IMR-90 (cell line): ENCODE measurements around the gene SMLR1.

ENCODE experiments used
- CTCF ChIP-seq: conservative IDR thresholded peaks from 2 replicates; pipeline ENCODE4 v1.5.1; 2012; ENCODE audit warnings: mild to moderate bottlenecking, low read depth, low read length, improper control_type of control experiment
- MAFK ChIP-seq: IDR thresholded peaks from 2 replicates; pipeline ENCODE4 v1.6.1; 2012; ENCODE audit warnings: low read depth, low read length, improper control_type of control experiment
- POLR2A ChIP-seq: IDR thresholded peaks from 2 replicates; pipeline ENCODE4 v1.6.1; 2012; ENCODE audit warnings: mild to moderate bottlenecking, low read depth, low read length
- RAD21 ChIP-seq: IDR thresholded peaks from 2 replicates; pipeline ENCODE4 v1.6.1; 2012; ENCODE audit warnings: low read length, improper control_type of control experiment
- RFX5 ChIP-seq: IDR thresholded peaks from 2 replicates; pipeline ENCODE4 v1.8.0; 2012; ENCODE audit warnings: low read depth, mild to moderate bottlenecking, low read length, moderate library complexity

GRCh38 chr6:130885392-130886192 lies 58.4 kb downstream of the SMLR1 start:
- TF ChIP-seq RAD21: peak; percentile 96
- peak; percentile 91 for TF ChIP-seq CTCF
- no peak for TF ChIP-seq RFX5
- TF ChIP-seq POLR2A: peak; percentile 61
- TF ChIP-seq MAFK: peak; percentile 88
